ENCODE data around the gene KDM8. TPM values are rescaled to one million over a fixed set of nuclear protein-coding genes. Genes with fewer than 3 reads are reported as not detected.

KDM8 gene
- total and polyA plus RNA-seq, 9 of the 15 experiments (the other 6 are each of a cell fraction or from before 2014, with no cell fraction given): 0.61 to 9.1 (median 5.4) TPM

- TF ChIP-seq TFAP4 (CRISPR knock-in tag; IDR thresholded peaks at IDR 0.05; ENCODE audit: borderline replicate concordance): peak; percentile 81
- no peak for TF ChIP-seq ETS2 (tag; IDR thresholded peaks at IDR 0.05; ENCODE audit: borderline replicate concordance, poor library complexity, severe bottlenecking)
- TF ChIP-seq XRCC4 (IDR thresholded peaks at IDR 0.05; ENCODE audit: extremely low read depth, insufficient read depth, insufficient read length): no peak
- no peak for TF ChIP-seq HNRNPLL (IDR thresholded peaks at IDR 0.05; ENCODE audit: low read depth, low read length, poor library complexity, severe bottlenecking)
- TF ChIP-seq RBFOX2 (IDR thresholded peaks at IDR 0.05; ENCODE audit: low read depth, low read length): peak; percentile 61
- peak; percentile 80 to 85; a peak in 3 of 4 replicates for TF ChIP-seq FOXK2 (conservative IDR thresholded peaks at IDR 0.05 in 1 of 2, IDR thresholded peaks at IDR 0.05 in 1 of 2; ENCODE audit: low read depth in 2 of 2)
- peak in 1 of 2 experiments; percentile 69; a peak in 2 of 4 replicates for TF ChIP-seq ZNF318 (IDR thresholded peaks at IDR 0.05; ENCODE audit: borderline replicate concordance in 1 of 2, low read depth in 1 of 2)
- no peak for TF ChIP-seq CBX2 (IDR thresholded peaks at IDR 0.05; ENCODE audit: insufficient read depth, low read length, poor library complexity, severe bottlenecking)
- peak; percentile 72 for TF ChIP-seq ARID1B (IDR thresholded peaks at IDR 0.05)
- TF ChIP-seq ZNF449 (CRISPR knock-in tag; IDR thresholded peaks at IDR 0.05): no peak
- TF ChIP-seq ATF1 (CRISPR knock-in tag; IDR thresholded peaks at IDR 0.05): no peak
- peak; percentile 81 for TF ChIP-seq ATF1 (tag; IDR thresholded peaks at IDR 0.05)
- TF ChIP-seq TRIM28 (IDR thresholded peaks at IDR 0.05): peak; percentile 58; the same call in 1 of the 2 replicates
- no peak for TF ChIP-seq NELFE (IDR thresholded peaks at IDR 0.05; ENCODE audit: insufficient read depth, insufficient read length)
- TF ChIP-seq POLR2H (tag; IDR thresholded peaks at IDR 0.05; ENCODE audit: low read depth): no peak
- TF ChIP-seq ZC3H4 (CRISPR knock-in tag; IDR thresholded peaks at IDR 0.05; ENCODE audit: borderline replicate concordance): no peak
Observed at GRCh38 chr16:27235055-27235937, 32.0 kb downstream of the KDM8 start (continued).

Data from K562 (cell line).